Measurements from ENCODE around the gene PKDCC.
"Not testable (repeated sequence)": the region's sequence is repeated elsewhere in the genome, so short reads cannot be mapped to it uniquely, and the experiment has no call there.

PKDCC gene

DNA sequence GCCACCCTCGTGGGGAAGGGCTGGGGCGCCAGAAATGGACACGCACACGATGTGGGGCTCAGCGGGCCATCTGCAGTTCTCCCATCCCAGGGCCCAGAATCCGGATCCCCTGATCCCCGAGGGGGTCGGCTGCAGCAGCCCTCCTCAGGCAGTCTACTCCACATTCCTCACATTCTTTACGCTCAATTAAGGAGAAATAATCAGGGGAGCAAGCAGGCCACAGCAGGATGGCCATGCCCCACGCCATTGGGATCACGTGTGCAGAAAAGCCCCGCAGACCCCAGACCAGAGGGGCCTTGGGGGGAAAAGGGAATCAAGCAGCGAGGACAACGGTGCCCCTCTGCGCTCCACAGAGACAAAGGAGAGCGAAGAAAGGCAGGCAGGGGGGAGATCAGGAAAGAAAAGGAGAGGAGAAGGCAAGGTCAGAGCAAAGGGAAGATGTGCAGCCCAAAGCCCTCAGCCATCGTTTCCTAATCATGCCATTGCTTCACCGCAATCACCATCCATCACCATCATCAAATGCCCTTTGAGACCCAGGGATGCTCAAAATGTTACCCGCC lies 17.5 kb upstream of the PKDCC start:
- TF ChIP-seq, protein P1, sequence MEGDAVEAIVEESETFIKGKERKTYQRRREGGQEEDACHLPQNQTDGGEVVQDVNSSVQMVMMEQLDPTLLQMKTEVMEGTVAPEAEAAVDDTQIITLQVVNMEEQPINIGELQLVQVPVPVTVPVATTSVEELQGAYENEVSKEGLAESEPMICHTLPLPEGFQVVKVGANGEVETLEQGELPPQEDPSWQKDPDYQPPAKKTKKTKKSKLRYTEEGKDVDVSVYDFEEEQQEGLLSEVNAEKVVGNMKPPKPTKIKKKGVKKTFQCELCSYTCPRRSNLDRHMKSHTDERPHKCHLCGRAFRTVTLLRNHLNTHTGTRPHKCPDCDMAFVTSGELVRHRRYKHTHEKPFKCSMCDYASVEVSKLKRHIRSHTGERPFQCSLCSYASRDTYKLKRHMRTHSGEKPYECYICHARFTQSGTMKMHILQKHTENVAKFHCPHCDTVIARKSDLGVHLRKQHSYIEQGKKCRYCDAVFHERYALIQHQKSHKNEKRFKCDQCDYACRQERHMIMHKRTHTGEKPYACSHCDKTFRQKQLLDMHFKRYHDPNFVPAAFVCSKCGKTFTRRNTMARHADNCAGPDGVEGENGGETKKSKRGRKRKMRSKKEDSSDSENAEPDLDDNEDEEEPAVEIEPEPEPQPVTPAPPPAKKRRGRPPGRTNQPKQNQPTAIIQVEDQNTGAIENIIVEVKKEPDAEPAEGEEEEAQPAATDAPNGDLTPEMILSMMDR (IDR thresholded peaks at IDR 0.05; ENCODE audit: low read depth, low read length, missing control alignments), result no peak
- H3K4me3 ChIP-seq (replicated peaks; ENCODE audit: low read depth, low read length), result no peak overlapping the region
- DNase-seq (ENCODE audit: extremely low read depth, low read depth), result no peak

DNA sequence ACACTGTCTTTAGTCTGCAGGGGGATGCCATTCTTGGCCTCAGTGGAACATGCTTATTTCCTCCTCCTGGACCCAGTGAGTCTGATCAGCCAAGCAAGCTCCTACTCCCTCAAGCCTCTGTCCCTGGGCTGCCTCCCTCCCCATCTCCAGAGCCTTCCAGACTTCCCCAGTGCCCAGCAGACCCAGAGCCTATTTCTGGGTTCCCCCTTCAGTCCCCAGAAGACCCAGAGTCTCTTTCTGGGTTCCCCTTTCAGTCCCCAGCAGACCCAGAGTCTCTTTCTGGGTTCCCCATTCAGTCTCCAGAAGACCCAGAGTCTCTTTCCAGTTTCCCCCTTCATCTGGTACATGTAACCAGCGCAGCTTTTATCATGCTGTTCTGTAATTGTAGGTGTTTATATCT lies 17.0 kb upstream of the PKDCC start:
- no peak for DNase-seq (ENCODE audit: extremely low read depth, low read depth)
- TF ChIP-seq, protein P1 (IDR thresholded peaks at IDR 0.05; ENCODE audit: low read depth, low read length, missing control alignments), result no peak
- H3K4me3 ChIP-seq (replicated peaks; ENCODE audit: low read depth, low read length), result no peak overlapping the region

DNA sequence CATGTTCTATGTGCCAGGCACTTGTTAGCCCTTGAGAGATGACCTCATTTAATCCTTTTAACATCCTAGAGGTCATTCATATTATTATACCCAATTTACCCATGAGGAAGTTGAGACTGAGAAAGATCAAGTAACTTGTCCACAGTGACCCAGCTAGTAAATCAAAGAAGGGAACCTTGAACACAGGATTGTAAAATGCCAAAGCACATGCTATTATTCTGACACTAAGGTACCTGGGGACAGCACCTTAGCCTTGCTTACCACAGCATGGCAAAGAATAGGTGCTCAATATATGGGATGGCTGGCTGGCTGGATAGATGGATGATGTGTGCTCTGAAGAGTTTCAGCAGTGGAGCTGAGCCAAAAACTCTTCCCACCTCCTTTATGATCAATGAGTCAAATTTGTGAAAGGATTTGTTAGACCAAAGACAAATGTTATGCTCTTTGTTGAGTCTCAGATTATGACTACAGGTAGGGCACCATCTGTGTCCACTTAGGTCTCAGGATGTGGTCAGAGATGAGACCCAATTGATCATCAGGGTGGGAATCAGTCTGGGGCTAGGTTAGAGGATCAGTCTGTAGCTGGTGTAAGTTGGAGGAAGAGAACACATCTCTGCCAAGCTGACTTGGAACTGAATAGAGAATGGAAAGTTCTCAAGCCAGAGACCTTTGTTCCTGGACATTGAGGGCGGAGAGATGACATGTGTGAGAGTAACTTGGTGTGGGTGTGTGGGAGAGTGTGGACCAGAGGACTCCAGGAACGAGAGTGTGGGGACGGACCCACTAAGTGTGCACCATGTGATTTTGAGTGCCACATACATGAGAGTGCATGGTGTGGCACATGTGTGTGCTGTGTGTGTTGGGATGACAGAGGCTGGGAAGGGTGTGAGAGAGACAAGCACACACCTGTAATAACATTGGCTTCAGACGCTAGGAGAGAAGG lies 16.3 kb upstream of the PKDCC start:
- no peak for DNase-seq (ENCODE audit: extremely low read depth, low read depth)

DNA sequence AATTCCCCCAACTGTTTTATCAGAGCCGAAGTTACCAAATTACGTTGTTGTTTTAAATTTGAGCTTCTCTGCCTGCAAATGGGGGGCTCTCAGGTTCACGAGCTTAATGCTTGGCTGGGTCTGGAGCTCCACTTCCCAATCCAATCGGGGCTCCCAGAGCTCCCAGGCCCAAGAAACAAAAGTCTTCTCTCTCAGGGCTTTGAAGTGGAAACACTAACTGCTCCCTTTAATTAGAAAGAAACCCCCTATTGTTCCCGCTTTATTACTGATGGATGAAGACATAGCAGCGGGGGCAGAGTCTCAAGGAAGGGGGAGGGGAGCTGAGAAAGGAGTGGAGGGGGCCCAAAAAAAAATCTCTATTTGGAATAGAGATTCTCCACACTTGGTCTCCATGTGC lies 15.6 kb upstream of the PKDCC start:
- TF ChIP-seq, protein P1 (IDR thresholded peaks at IDR 0.05; ENCODE audit: low read depth, low read length, missing control alignments), result no peak
- no peak overlapping the region for H3K4me3 ChIP-seq (replicated peaks; ENCODE audit: low read depth, low read length)
- DNase-seq (ENCODE audit: extremely low read depth, low read depth), result no peak

More for the DNA sequence above, 16.3 kb upstream of the PKDCC start:
- TF ChIP-seq, protein P1 (IDR thresholded peaks at IDR 0.05; ENCODE audit: low read depth, low read length, missing control alignments), result no peak
- H3K4me3 ChIP-seq (replicated peaks; ENCODE audit: low read depth, low read length), result no peak overlapping the region

DNA sequence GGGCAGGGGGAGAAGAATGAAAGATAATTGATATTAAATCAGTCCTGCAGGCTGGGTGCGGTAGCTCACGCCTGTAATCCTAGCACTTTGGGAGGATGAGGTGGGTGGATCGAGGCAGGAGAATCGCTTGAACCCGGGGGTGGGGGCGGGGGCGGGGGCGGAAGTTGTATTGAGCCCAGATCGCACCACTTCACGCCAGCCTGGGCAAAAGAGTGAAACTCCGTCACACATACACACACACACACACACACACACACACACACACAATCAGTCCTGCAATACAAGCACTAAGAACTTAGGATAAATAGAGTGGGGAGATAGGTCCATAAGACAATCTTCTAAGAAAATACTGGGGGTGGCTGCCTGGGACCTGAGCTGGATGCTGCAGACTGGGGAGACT lies 15.1 kb upstream of the PKDCC start:
- no peak for DNase-seq (ENCODE audit: extremely low read depth, low read depth)
- TF ChIP-seq, protein P1 (IDR thresholded peaks at IDR 0.05; ENCODE audit: low read depth, low read length, missing control alignments), result no peak
- H3K4me3 ChIP-seq (replicated peaks; ENCODE audit: low read depth, low read length), result no peak overlapping the region

DNA sequence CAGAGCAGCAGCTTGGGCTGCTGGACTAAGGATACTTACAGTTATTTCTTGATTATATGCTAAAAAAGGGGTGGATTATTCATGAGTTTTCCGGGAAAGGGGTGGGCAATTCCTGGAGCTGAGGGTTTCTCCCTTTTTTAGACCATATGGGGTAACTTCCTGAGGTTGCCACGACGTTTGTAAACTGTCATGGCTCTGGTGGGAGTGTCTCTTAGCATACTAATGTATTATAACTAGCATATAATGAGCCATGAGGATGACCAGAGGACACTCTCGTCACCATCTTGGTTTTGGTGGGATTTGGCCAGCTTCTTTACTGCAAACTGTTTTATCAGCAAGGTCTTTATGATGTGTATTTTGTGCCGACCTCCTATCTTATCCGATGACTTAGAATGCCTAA lies 13.7 kb upstream of the PKDCC start:
- H3K4me3 ChIP-seq (replicated peaks; ENCODE audit: low read depth, low read length); DNase-seq (ENCODE audit: extremely low read depth, low read depth): not testable (repeated sequence)

DNA sequence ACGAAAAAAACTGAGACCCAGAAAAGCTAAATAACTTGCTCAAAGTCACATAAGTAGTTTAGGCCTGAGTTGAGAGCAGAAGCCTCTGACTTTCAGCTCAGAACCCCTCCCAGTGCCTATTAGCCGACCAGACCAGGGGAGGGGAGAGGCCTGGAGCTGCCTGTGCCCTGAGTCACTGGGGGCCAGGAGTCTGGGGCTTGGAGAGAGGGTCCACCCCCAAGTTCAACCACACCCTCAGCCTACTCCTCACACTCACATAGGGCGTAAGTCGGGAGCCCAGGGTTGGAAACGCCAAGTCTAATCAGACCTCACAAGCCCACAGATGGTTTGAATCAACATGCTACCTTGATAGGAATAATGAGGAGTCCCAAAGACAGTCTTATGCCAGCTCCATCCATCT lies 12.6 kb upstream of the PKDCC start:
- no peak overlapping the region for H3K4me3 ChIP-seq (replicated peaks; ENCODE audit: low read depth, low read length)
- DNase-seq (ENCODE audit: extremely low read depth, low read depth), result peak; percentile 30
- TF ChIP-seq, protein P1 (IDR thresholded peaks at IDR 0.05; ENCODE audit: low read depth, low read length, missing control alignments), result no peak
